ENCODE results near the gene PPM1H. TPM values are rescaled to one million over a fixed set of nuclear protein-coding genes. Genes with fewer than 3 reads are reported as not detected.

PPM1H gene
- total and polyA plus RNA-seq, 2 donors (not counting 1 experiment from before 2014, with no cell fraction given) = 0.01 TPM; not detected in 1

GRCh38 chr12:62854024-62854423 lies 80.9 kb downstream of the PPM1H start:
- Histone ChIP-seq H3K4me2 (replicated peaks; ENCODE audit: low read depth, low read length, poor library complexity, severe bottlenecking) (no peak overlapping the region), H3K79me2 (ENCODE audit: control insufficient read depth, insufficient read depth, low read length) (no peaks in the 10 kb centered on the region), H3K9me3 (ENCODE audit: control extremely low read depth in 1 of 3, control insufficient read depth in 2 of 3, insufficient read depth in 1 of 3, low read length in 2 of 3) (no peaks in the 10 kb centered on the region), H3K36me3 (replicated peaks in 1 of 2; ENCODE audit: control extremely low read depth in 1 of 2, control insufficient read depth in 1 of 2, extremely low read depth in 1 of 2, insufficient read depth in 2 of 2, low read length in 1 of 2) (no peaks in the 10 kb centered on the region), H3K27ac (ENCODE audit: low read length in 2 of 2) (no peak overlapping the region), H3K4me1 (ENCODE audit: control insufficient read depth in 2 of 2, insufficient read depth in 2 of 2, low read length in 2 of 2) (no peaks in the 10 kb centered on the region), H4K20me1 (ENCODE audit: control insufficient read depth, insufficient read depth, low read length, poor library complexity, severe bottlenecking) (no peaks in the 10 kb centered on the region), H2AFZ (ENCODE audit: insufficient read depth, low read depth, low read length, poor library complexity, severe bottlenecking) (no peak overlapping the region), H3K4me3 (ENCODE audit: control extremely low read depth in 1 of 5, extremely low read depth in 1 of 5, insufficient read depth in 1 of 5, low read depth in 2 of 5, low read length in 4 of 5) (no peak overlapping the region), H3K9ac (ENCODE audit: low read length) (no peak overlapping the region), H3K27me3 (replicated peaks in 1 of 4; ENCODE audit: control extremely low read depth in 1 of 4, control insufficient read depth in 3 of 4, insufficient read depth in 4 of 4, low read length in 3 of 4) (peaks cover 0 to 4% (median 0%) of the 10 kb centered on the region in 4 experiments)
- peaks cover 3% of the 10 kb centered on the region for H3K27me3 Mint-ChIP-seq
- CTCF ChIA-PET = no interaction called here
- H3K9me3 Mint-ChIP-seq (ENCODE audit: insufficient read depth) = no peaks in the 10 kb centered on the region
- POLR2A ChIA-PET = no interaction called here
- intact Hi-C loops (cut with micrococcal nuclease) = no loop called here
- DNase-seq = no peak
- TF ChIP-seq CTCF (IDR thresholded peaks at IDR 0.05) (no peak), EZH2 (IDR thresholded peaks at IDR 0.05; ENCODE audit: borderline replicate concordance, insufficient read depth, low read depth, low read length, poor library complexity, severe bottlenecking) (no peak)
- H3K27ac Mint-ChIP-seq = no peak overlapping the region
- ATAC-seq (ENCODE audit: low read depth) = no peak
- 86% methylated on average over 1 of the region's 4 CpGs for WGBS (ENCODE audit: insufficient coverage)
- no peak overlapping the region for H3K4me3 Mint-ChIP-seq
- H3K4me1 Mint-ChIP-seq = no peaks in the 10 kb centered on the region

GRCh38 chr12:62849398-62849797 lies 85.6 kb downstream of the PPM1H start:
- Histone ChIP-seq H3K4me2 (replicated peaks; ENCODE audit: low read depth, low read length, poor library complexity, severe bottlenecking) (no peak overlapping the region), H3K9ac (ENCODE audit: low read length) (no peak overlapping the region), H3K4me3 (ENCODE audit: control extremely low read depth in 1 of 5, extremely low read depth in 1 of 5, insufficient read depth in 1 of 5, low read depth in 2 of 5, low read length in 4 of 5) (no peak overlapping the region), H3K27me3 (replicated peaks in 1 of 4; ENCODE audit: control extremely low read depth in 1 of 4, control insufficient read depth in 3 of 4, insufficient read depth in 4 of 4, low read length in 3 of 4) (peaks cover 0 to 4% (median 0%) of the 10 kb centered on the region in 4 experiments), H3K4me1 (ENCODE audit: control insufficient read depth in 2 of 2, insufficient read depth in 2 of 2, low read length in 2 of 2) (no peaks in the 10 kb centered on the region), H3K79me2 (ENCODE audit: control insufficient read depth, insufficient read depth, low read length) (no peaks in the 10 kb centered on the region), H3K9me3 (ENCODE audit: control extremely low read depth in 1 of 3, control insufficient read depth in 2 of 3, insufficient read depth in 1 of 3, low read length in 2 of 3) (peaks cover 0 to 2% (median 2%) of the 10 kb centered on the region in 3 donors), H3K27ac (ENCODE audit: low read length in 2 of 2) (no peak overlapping the region), H4K20me1 (ENCODE audit: control insufficient read depth, insufficient read depth, low read length, poor library complexity, severe bottlenecking) (no peaks in the 10 kb centered on the region), H2AFZ (ENCODE audit: insufficient read depth, low read depth, low read length, poor library complexity, severe bottlenecking) (no peak overlapping the region), H3K36me3 (replicated peaks in 1 of 2; ENCODE audit: control extremely low read depth in 1 of 2, control insufficient read depth in 1 of 2, extremely low read depth in 1 of 2, insufficient read depth in 2 of 2, low read length in 1 of 2) (no peaks in the 10 kb centered on the region)
- Mint-ChIP-seq H3K27ac (no peak overlapping the region), H3K4me1 (no peaks in the 10 kb centered on the region), H3K9me3 (ENCODE audit: insufficient read depth) (no peaks in the 10 kb centered on the region), H3K27me3 (peaks cover 7% of the 10 kb centered on the region), H3K4me3 (no peak overlapping the region)
- intact Hi-C loops (cut with micrococcal nuclease) = no loop called here
- no peak for TF ChIP-seq EZH2 (IDR thresholded peaks at IDR 0.05; ENCODE audit: borderline replicate concordance, insufficient read depth, low read depth, low read length, poor library complexity, severe bottlenecking)
- TF ChIP-seq CTCF (IDR thresholded peaks at IDR 0.05) = no peak
- DNase-seq (no peak), ATAC-seq (ENCODE audit: low read depth) (no peak)
- CTCF ChIA-PET = no interaction called here
- no CpG with 5 or more reads among the region's 1 CpG for WGBS (ENCODE audit: insufficient coverage)
- POLR2A ChIA-PET = no interaction called here

Measured in B cell (primary cell).